ENCODE data around the gene GNL3.
A peak's percentile ranks its signal among the peaks of the same experiment; 100 is the strongest.

Gene GNL3, protein sequence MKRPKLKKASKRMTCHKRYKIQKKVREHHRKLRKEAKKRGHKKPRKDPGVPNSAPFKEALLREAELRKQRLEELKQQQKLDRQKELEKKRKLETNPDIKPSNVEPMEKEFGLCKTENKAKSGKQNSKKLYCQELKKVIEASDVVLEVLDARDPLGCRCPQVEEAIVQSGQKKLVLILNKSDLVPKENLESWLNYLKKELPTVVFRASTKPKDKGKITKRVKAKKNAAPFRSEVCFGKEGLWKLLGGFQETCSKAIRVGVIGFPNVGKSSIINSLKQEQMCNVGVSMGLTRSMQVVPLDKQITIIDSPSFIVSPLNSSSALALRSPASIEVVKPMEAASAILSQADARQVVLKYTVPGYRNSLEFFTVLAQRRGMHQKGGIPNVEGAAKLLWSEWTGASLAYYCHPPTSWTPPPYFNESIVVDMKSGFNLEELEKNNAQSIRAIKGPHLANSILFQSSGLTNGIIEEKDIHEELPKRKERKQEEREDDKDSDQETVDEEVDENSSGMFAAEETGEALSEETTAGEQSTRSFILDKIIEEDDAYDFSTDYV

DNA sequence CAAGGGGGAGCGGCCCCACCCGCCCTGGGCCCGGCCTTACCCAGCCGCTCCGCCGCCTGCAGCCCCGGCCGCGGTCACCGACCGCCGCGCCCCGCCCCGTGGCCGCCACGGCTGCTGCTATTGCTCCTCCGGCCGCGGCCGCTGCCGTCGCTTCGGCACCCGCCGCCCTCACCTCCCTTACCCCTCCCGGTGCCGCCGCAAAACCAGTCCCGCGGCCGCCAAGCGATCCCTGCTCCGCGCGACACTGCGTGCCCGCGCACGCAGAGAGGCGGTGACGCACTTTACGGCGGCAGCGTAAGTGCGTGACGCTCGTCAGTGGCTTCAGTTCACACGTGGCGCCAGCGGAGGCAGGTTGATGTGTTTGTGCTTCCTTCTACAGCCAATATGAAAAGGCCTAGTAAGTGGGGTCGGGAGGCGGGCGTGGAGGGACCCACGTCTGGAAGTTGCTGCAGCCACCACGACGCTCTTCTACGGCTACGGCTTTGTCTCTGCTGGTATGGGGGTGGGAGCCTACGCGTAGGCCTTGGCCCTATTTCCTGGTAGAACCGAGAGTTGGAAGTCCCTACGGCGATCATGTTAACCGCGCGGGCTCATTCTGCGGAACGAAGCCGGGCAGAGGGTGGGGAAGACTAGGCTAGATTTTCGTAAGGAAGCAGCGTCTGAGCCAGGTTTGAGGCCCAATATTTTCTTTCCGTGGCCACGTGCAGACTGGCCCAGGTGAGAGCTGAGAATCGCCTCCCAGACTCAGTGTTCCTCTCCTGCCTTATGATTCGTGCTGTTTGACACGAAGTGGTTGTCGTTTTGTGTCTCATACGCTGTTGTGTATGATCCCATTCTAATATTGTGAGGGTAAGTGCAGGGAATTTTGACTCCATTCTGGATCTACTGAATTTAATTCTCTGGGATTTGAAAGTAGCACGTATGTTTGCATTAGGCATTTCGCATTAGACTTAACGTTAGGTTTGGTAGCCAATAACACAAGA lies at the start of gene GNL3, which contains the start of gene PBRM1:
GNL3 (plus strand) TSS at position 324 of the 983 bp plus-strand sequence; CDS start at position 385, 61 bp downstream.
PBRM1 (minus strand) TSS at position 205 of the 983 bp plus-strand sequence.
- Histone ChIP-seq H3K27me3 (replicated peaks; ENCODE audit: control insufficient read depth, insufficient read depth, low read length) (no peaks in the 10 kb centered on the region), H3K36me3 (ENCODE audit: control insufficient read depth, insufficient read depth, low read length, severe bottlenecking) (peaks cover 41% of the 10 kb centered on the region), H3K4me3 (ENCODE audit: low read length) (peak within 1 kb of the TSS; percentile 94), H3K9ac (ENCODE audit: low read length) (peak within 1 kb of the TSS; percentile 99), H3K4me1 (ENCODE audit: control insufficient read depth, insufficient read depth, low read length) (peaks cover 64% of the 10 kb centered on the region), H3K9me3 (ENCODE audit: control insufficient read depth, low read length) (no peaks in the 10 kb centered on the region)
- DNase-seq (ENCODE audit: low read depth) = peak; percentile 97

DNA sequence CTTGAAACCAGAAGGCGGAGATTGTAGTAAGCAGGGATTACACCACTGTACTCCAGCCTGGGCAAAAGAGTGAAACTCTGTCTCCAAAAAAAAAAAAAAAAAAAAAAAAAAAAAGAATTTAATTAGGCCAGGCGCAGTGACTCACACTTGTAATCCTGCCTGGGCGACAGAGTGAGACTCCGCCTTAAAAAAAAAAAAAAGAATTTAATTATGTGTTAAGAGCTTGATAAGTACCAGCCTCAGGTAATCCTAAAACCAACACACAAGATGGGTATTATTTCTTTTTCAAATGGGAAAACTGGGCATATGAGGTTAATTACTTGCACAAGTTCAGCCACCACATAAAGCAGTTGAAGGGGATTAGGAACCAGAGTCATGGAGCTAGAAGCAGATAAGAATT lies 49.2 kb upstream of the GNL3 start:
- H3K36me3 ChIP-seq (ENCODE audit: control insufficient read depth, insufficient read depth, low read length, severe bottlenecking) = peaks cover 81% of the 10 kb centered on the region
- H3K4me3 ChIP-seq (ENCODE audit: low read length) = no peak overlapping the region
- peak; percentile 12 for DNase-seq (ENCODE audit: low read depth)
- no peaks in the 10 kb centered on the region for H3K27me3 ChIP-seq (replicated peaks; ENCODE audit: control insufficient read depth, insufficient read depth, low read length)
- H3K9ac ChIP-seq (ENCODE audit: low read length) = no peak overlapping the region
- no peaks in the 10 kb centered on the region for H3K4me1 ChIP-seq (ENCODE audit: control insufficient read depth, insufficient read depth, low read length)
- no peaks in the 10 kb centered on the region for H3K9me3 ChIP-seq (ENCODE audit: control insufficient read depth, low read length)

DNA sequence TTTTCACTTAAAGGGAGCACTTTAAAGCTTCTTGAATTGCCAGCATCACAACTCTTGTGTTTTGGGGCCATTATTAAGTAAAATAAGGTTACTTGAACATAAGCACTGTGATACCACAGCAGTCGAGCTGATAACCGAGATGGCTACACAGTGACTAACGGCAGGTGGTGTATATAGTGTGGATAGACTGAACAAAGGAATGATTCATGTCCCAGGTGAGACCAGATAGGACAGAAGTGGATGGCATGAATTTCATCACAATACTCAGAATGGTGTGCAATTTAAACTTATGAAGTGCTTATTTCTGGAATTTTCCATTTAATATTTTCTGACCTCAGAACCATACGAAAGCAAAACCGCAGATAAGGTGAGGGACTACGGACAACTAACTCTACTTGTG lies 40.3 kb upstream of the GNL3 start:
- Histone ChIP-seq H3K9ac (ENCODE audit: low read length) (no peak overlapping the region), H3K4me1 (ENCODE audit: control insufficient read depth, insufficient read depth, low read length) (peaks cover 22% of the 10 kb centered on the region), H3K4me3 (ENCODE audit: low read length) (no peak overlapping the region), H3K27me3 (replicated peaks; ENCODE audit: control insufficient read depth, insufficient read depth, low read length) (no peaks in the 10 kb centered on the region), H3K36me3 (ENCODE audit: control insufficient read depth, insufficient read depth, low read length, severe bottlenecking) (peaks cover 85% of the 10 kb centered on the region), H3K9me3 (ENCODE audit: control insufficient read depth, low read length) (no peaks in the 10 kb centered on the region)
- DNase-seq (ENCODE audit: low read depth) = no peak

DNA sequence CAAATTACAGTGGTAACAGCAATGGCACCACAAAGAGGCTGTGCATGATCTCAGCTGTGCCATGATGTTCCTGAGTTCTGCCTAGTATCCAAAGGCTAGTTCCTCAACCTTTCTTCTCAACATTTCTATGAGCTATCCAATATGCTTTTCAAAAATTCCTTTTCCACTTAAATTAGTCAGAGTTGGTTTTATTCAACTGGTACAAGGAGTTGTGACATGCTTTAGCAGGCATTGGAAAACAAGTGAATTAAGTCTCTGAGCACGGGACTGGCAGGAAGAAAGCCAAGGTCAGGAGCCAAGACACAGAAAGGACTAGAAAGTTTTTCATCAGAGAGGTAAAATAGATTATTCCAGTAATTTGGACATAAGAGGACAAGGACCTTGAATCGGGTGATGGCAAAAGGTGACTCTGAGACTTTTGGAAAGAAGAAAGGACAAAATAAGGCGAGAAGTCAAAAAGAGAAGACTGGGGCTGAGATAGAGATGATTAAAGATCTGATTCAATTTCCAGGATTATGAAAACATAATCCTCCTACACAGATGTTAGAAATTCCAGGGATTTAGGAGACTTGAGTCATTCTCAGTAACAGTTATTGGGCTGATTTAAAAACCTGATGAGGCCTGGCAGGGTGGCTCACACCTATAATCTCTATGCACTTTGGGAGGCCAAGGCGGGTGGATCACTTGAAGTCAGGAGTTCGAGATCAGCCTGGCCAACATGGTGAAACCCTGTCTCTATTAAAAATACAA lies 36.2 kb upstream of the GNL3 start:
- Histone ChIP-seq H3K4me1 (ENCODE audit: control insufficient read depth, insufficient read depth, low read length) (peaks cover 28% of the 10 kb centered on the region), H3K9ac (ENCODE audit: low read length) (peak overlapping the region; percentile 60), H3K9me3 (ENCODE audit: control insufficient read depth, low read length) (no peaks in the 10 kb centered on the region), H3K4me3 (ENCODE audit: low read length) (peak overlapping the region; percentile 25), H3K36me3 (ENCODE audit: control insufficient read depth, insufficient read depth, low read length, severe bottlenecking) (peaks cover 79% of the 10 kb centered on the region), H3K27me3 (replicated peaks; ENCODE audit: control insufficient read depth, insufficient read depth, low read length) (no peaks in the 10 kb centered on the region)
- DNase-seq (ENCODE audit: low read depth) = peak; percentile 46

DNA sequence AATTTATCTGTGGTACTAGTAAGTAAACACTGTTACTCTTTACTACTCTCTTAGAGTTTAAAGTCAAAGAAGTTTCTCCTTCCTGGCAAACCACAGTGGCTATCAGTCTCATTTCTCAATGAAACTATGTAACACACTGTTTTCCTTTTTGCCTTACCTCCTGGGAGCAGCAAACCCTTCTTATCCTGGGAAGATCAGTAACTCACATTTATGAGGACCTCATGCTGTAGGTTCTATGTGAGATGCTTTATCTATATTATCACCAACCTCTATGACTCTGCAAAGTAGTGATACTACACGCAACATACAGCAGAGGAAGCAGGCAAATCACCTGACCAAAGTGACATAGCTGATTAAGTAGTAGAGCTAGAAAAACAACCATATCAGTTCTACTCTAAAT lies 35.4 kb upstream of the GNL3 start:
- H3K4me3 ChIP-seq (ENCODE audit: low read length) = no peak overlapping the region
- H3K9ac ChIP-seq (ENCODE audit: low read length) = peak overlapping the region; percentile 24
- H3K9me3 ChIP-seq (ENCODE audit: control insufficient read depth, low read length) = no peaks in the 10 kb centered on the region
- no peaks in the 10 kb centered on the region for H3K27me3 ChIP-seq (replicated peaks; ENCODE audit: control insufficient read depth, insufficient read depth, low read length)
- H3K36me3 ChIP-seq (ENCODE audit: control insufficient read depth, insufficient read depth, low read length, severe bottlenecking) = peaks cover 79% of the 10 kb centered on the region
- no peak for DNase-seq (ENCODE audit: low read depth)
- peaks cover 28% of the 10 kb centered on the region for H3K4me1 ChIP-seq (ENCODE audit: control insufficient read depth, insufficient read depth, low read length)

DNA sequence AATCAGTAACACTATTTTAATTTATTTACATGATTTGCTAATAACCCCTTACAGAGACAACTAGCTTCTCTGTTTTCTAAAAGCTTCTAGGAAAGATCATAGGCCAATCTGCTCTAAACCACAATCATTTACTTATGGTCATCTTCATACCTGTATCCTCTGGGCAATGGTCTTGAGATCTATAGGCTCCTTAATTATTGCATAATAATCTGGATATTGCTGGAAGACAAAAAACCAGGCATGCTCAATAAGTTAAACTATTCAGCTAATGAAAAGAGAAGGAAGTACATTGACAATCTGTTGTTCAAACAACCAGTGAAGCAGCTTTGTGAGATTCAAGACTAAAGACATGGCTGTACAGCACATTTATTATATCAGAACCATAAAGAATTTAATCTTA lies 34.2 kb upstream of the GNL3 start:
- Histone ChIP-seq H3K4me3 (ENCODE audit: low read length) (no peak overlapping the region), H3K4me1 (ENCODE audit: control insufficient read depth, insufficient read depth, low read length) (peaks cover 28% of the 10 kb centered on the region), H3K36me3 (ENCODE audit: control insufficient read depth, insufficient read depth, low read length, severe bottlenecking) (peaks cover 79% of the 10 kb centered on the region), H3K27me3 (replicated peaks; ENCODE audit: control insufficient read depth, insufficient read depth, low read length) (no peaks in the 10 kb centered on the region), H3K9ac (ENCODE audit: low read length) (no peak overlapping the region), H3K9me3 (ENCODE audit: control insufficient read depth, low read length) (no peaks in the 10 kb centered on the region)
- no peak for DNase-seq (ENCODE audit: low read depth)

DNA sequence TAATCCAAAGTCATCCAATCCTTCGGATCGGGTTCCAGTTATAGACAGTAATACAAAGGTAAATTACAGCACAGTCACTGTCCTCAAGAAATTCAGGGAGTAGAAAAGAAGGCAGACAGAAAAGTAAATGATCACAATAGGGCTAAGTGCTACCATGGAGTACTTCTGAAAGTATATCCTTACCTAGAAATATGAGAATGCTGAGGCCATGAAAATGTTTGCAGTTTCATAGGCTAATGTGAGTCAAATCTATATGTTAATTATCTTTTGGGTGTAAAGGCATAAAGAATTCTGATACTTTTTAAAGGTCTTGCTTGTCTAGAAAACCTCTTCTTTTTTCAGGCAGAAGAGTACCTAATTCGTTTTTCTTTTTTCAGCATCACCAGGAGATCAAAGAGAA lies 29.9 kb upstream of the GNL3 start:
- Histone ChIP-seq H3K9me3 (ENCODE audit: control insufficient read depth, low read length) (no peaks in the 10 kb centered on the region), H3K4me3 (ENCODE audit: low read length) (no peak overlapping the region), H3K4me1 (ENCODE audit: control insufficient read depth, insufficient read depth, low read length) (peaks cover 2% of the 10 kb centered on the region), H3K36me3 (ENCODE audit: control insufficient read depth, insufficient read depth, low read length, severe bottlenecking) (peaks cover 90% of the 10 kb centered on the region), H3K27me3 (replicated peaks; ENCODE audit: control insufficient read depth, insufficient read depth, low read length) (no peaks in the 10 kb centered on the region), H3K9ac (ENCODE audit: low read length) (no peak overlapping the region)
- DNase-seq (ENCODE audit: low read depth) = no peak

DNA sequence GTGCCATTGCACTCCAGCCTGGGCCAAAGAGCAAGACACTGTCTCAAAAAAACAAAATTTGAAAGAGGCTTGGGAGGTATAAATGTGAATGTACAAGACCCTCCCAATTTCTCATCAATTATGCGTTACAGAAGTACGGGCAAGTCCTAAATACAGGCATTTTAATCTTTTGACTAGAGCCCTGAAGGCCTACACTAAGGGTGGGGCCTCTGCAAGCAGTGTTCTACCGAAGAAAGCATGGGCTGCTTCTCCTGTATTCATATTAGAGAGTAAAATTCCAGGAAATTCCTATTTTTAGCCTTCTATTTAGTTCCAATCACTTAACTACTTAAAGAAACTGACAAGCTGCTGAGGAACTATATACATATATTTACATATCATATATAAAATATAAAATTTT lies 25.8 kb upstream of the GNL3 start:
- H3K4me3 ChIP-seq (ENCODE audit: low read length) = no peak overlapping the region
- no peak for DNase-seq (ENCODE audit: low read depth)
- no peaks in the 10 kb centered on the region for H3K9me3 ChIP-seq (ENCODE audit: control insufficient read depth, low read length)
- H3K27me3 ChIP-seq (replicated peaks; ENCODE audit: control insufficient read depth, insufficient read depth, low read length) = no peaks in the 10 kb centered on the region
- no peak overlapping the region for H3K9ac ChIP-seq (ENCODE audit: low read length)
- H3K36me3 ChIP-seq (ENCODE audit: control insufficient read depth, insufficient read depth, low read length, severe bottlenecking) = peaks cover 82% of the 10 kb centered on the region
- no peaks in the 10 kb centered on the region for H3K4me1 ChIP-seq (ENCODE audit: control insufficient read depth, insufficient read depth, low read length)

DNA sequence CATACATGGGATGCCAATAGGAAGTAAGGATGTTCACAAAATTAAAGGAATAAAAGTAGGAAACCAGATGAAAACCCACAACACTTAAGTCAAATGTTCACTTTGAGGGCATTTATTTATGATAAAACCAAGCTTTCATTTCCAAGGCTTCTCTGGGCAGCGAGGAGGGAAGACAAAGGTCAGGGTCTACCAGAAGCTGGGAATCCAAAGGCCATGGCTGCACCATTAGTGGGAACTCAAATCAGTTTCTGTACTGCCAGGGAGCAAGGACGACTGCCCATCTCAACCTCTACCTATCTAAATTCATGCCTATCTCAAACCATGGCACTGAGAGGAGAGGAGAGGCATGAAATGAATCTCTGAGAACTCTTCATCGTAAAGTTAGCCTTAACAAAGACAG lies 22.7 kb upstream of the GNL3 start:
- Histone ChIP-seq H3K9ac (ENCODE audit: low read length) (no peak overlapping the region), H3K4me1 (ENCODE audit: control insufficient read depth, insufficient read depth, low read length) (peaks cover 3% of the 10 kb centered on the region), H3K9me3 (ENCODE audit: control insufficient read depth, low read length) (no peaks in the 10 kb centered on the region), H3K4me3 (ENCODE audit: low read length) (no peak overlapping the region), H3K27me3 (replicated peaks; ENCODE audit: control insufficient read depth, insufficient read depth, low read length) (no peaks in the 10 kb centered on the region), H3K36me3 (ENCODE audit: control insufficient read depth, insufficient read depth, low read length, severe bottlenecking) (peaks cover 75% of the 10 kb centered on the region)
- DNase-seq (ENCODE audit: low read depth) = no peak

DNA sequence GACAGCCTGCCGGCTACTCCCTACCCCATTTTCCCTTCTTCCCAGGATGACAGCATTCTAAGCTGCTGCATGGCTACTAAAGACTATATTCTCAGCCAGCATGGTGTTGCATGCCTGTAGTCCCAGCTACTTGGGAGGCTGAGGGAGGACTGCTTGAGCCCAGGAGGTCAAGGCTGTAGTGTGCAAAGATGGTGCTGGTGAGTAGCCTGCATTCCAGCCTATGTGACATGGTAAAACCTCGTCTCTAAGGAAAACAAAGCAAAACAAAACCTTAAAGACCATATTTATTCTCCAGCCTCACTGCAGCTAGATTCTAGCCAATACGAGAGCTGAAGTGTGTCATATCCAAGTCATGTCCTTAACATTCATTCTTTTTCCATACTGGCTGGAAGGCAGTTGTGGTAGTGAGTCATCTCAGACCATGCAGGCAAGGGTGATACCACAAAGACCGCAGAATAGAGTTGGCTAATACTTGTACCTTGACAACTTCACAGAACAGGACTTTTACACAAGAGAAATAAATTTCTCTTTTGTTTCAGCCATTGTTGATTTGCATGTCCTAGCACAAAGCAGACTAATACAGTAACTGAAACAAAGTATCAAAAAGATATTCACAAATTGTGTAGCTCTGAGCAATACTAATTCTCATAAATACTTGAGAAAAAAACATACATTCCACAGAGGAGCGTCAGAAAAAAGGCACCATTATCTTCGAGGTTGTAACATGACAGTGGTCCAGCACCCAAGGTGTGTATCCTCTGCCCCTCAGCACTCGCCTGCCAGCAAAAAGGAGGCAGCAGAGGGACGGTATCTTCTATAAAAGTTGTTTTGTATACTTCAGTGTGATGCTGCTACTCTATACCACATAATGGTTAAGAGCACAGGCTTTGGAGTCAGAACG lies 15.0 kb upstream of the GNL3 start:
- peak; percentile 98 for DNase-seq (ENCODE audit: low read depth)
- Histone ChIP-seq H3K4me3 (ENCODE audit: low read length) (peak overlapping the region; percentile 57), H3K9ac (ENCODE audit: low read length) (peak overlapping the region; percentile 81), H3K27me3 (replicated peaks; ENCODE audit: control insufficient read depth, insufficient read depth, low read length) (no peaks in the 10 kb centered on the region), H3K9me3 (ENCODE audit: control insufficient read depth, low read length) (no peaks in the 10 kb centered on the region), H3K4me1 (ENCODE audit: control insufficient read depth, insufficient read depth, low read length) (peaks cover 42% of the 10 kb centered on the region), H3K36me3 (ENCODE audit: control insufficient read depth, insufficient read depth, low read length, severe bottlenecking) (peaks cover 42% of the 10 kb centered on the region)
